Esophagus muscularis mucosa (tissue), 2 donors: ENCODE results near the gene P2RX4.

Source experiments
- EP300 ChIP-seq: sonication (generic); formaldehyde crosslinking; IDR thresholded peaks from one replicate; pipeline ENCODE4 v1.6.1; 2017; ENCODE audit warnings: antibody characterized with exemption
- POLR2A ChIP-seq: fragments of 450-650 bp; IDR thresholded peaks from one replicate; pipeline ENCODE4 v1.6.1; 2017; ENCODE audit warnings: antibody characterized with exemption, moderate library complexity, mild to moderate bottlenecking, low read depth

DNA sequence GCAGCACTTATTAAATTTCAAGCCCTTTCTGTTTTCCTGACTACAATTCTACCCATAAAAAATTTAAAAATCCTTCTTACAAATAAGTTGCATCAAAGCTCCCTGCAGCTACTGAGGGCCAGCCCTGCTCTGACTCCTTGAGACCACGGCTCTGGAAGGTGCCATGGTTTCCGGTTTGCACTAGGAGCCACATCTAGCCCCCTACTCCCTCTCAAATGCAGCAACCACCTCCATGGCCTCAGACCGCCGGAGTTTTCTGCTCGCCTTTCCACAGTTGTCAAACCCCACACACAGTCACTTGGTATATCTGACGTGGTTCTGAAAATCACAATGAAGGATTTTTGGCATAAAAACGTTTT lies 30.1 kb downstream of the P2RX4 start:
- TF ChIP-seq EP300 (no peak), POLR2A (no peak)
